Kidney tubule cell (primary cell): Measurements from ENCODE around the gene AIG1.
"Not testable (repeated sequence)": the region's sequence is repeated elsewhere in the genome, so short reads cannot be mapped to it uniquely, and the experiment has no call there.

Source experiments
- DNase-seq: peaks from one replicate; pipeline ENCODE4 v3.0.0-alpha.2; 2018; ENCODE audit warnings: low spot score

Gene AIG1

DNA sequence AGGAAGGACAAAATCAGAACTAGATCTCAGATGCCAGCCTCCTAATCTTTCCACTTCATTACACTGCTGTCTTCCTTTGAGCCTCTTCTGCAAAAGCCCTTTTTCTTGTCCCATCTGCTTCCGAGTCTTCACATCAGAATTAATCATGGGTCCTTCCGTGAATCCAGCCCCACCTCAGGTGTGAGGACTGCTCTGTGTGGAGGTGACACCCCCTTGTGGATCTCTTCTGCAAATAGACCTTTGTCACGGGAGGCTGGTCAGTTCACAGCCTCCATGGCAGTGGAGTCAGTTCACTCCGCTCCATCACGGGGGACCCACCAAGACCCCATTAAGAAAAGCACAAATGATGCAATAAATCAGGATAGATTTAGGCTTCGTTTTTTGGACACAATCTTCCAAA is 218.7 kb downstream of the AIG1 start:
- peak; percentile 38 for DNase-seq

DNA sequence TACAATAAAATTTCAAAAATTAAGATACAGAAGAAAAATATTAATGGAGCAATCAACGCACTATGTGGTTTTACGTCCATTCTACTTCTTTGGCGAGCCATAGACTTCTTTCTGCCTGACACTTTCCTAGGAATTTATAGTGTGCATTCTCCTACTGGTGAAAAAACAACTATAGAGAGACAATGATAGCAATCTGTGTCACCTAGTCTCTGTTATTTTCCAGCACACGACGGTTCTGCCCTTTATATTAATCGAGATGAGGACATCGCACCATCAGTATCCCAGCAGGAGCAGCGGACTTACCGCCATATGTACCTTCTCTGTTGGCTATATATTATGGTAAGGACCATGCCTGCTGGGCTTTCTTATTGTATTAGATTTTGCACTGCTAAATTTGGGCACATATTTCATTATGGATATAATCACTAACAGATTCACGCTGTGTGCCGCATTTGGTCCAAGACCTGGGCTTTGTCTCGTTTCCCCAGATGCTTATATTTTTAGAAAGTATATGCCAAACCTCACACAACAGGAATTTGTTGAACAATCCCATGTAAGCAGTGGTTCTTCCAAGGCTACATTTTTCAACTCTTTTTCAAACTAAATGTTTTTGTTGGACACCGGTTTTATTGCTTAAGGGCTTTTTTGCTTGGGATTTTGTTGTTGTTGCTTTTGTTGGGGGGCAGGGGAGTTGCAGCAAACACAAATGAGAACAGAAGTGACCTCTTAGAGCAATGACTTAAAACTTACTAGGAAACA is 223.4 kb downstream of the AIG1 start:
- DNase-seq: no peak

DNA sequence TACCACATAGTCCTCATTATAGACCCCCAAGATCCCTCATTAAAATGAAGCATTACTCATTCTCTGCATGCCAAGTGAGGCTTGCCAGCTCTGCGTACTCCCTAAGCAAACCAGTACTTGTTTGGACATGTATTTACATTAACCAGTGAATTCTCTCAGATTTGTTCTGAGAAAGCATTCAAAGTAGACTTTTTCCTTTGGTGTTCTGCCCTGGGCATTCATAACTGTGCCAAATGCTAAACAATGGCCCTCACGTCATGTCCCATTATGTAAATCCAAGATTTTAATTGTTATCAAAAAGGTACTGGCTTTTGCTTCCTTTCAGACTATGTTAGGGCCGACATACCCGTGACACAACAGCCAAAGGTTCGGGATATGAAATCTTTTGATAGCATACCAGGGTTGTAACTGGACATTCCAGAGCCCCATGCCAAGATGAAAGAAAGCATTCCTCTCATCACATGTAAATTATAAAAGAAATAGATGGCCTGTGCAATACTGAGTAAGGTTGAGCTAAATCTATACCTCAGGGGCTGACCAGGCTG is 225.6 kb downstream of the AIG1 start:
- no peak for DNase-seq

DNA sequence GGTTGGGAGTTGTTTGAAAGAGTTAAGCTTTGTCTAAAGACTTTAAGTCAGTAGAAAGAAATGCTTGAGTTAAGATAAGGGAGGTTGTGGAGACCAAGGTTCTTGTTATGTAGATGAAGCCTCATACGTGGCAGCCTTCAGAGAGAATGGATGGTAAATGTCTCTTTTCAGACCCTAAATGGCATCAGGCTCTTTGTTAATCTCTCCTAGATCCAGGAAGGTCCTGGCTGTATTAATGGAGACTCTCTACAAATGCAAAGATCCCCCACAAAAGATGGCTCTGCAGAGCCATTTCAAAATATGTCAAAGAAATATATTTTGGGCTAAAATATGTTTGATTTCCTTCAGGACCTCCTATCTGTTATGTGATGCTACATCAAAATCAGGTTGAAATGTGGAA is 228.2 kb downstream of the AIG1 start:
- no peak for DNase-seq

DNA sequence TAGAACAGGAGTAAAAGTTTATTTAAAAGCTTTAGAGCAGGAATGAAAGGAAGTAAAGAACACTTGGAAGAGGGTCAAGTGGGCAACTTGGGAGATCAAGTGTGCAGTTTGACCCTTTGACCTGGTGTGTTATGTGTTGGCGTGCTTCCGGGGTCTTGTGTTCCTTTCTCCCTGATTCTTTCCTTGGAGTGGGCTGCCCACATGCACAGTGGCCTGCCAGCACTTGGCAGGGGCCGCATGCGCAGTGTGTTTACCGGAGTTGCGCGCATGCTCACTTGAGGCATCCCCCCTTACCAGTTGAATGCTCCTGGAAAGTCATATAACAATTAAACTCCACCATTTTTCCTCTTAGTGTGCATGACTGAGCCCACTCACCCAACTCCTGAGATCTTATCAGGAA is 229.5 kb downstream of the AIG1 start:
- no peak for DNase-seq

DNA sequence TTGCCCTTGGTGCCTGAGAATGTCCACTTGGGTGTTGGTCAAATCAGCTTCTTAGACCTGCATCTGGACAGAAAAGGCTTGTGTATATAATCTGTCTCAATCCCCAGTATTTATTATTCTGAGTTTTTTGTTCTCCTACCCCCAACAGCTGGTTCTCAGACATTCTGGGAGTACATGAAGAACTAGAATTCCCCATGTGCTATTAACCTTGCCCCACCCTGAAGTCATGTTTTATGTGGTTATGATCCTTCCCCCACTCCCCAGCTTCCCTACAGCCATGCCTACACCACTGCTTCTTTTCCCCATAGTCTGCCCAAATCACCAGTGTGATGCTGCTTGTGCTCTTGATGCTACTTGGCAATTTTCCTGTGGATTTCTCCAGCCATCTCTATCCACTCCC is 232.8 kb downstream of the AIG1 start:
- DNase-seq: no peak

DNA sequence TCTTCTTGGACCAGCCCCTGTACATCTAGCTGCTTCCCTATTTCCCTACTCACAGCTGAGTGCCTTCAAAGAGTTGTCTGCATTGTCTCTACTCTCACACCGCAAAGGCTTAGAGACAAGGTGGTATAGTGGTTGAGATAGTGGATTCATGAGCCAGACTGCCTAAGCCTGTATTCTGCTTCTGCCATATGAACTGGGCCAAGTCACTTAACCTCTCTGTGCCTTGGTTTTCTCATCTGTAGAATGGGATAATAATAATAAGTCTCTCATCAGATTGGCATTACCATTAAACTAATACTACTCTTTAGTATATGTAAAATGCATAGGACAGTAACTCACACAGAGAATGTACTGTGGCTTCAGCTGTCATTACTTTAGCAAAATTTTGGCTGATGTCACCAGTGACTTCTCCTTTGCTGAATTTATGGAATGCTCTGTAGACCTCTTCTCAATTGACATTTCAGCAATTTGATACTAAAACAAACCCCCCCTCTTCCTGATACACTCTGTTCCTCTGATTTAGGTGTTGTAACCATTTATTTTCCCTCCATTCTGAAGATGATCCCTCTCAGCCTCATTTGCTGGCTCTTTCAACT is 233.7 kb downstream of the AIG1 start:
- no peak for DNase-seq

DNA sequence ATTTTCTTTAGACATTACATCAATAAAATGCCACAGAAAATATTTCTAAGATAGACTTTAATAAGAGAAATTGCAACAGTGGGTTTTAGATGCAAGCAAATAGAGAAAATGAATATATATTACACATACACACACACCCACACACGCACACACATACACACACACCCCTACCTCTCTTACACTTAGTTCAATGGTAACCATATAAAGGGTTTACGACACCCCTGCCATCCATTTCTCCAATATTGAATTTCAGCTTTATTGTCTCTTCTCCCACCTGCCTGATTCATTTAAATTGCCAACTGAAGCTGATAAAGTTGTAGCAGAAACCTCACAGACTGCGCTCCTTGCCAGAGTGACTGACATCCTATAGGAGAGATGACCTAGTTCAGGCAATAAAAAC is 235.2 kb downstream of the AIG1 start:
- no peak for DNase-seq

DNA sequence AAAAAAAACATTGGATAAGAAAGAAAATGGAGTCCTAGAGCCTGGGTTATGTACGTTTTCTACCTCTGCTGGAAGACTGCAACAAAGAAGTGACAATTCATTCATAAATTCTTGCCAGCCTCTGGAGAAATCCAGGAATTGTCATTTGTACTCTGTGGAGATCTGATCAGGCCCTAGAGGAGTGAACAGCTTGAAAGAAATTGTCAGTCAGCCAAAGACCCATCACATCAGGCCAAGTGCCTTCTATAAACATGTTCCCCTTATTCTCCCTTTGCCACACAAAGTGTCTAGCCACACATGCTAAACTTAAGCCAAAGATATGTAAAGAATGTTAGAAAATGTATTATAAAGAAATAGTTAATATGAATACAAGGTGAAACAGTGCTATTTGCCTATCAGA is 237.4 kb downstream of the AIG1 start:
- no peak for DNase-seq

DNA sequence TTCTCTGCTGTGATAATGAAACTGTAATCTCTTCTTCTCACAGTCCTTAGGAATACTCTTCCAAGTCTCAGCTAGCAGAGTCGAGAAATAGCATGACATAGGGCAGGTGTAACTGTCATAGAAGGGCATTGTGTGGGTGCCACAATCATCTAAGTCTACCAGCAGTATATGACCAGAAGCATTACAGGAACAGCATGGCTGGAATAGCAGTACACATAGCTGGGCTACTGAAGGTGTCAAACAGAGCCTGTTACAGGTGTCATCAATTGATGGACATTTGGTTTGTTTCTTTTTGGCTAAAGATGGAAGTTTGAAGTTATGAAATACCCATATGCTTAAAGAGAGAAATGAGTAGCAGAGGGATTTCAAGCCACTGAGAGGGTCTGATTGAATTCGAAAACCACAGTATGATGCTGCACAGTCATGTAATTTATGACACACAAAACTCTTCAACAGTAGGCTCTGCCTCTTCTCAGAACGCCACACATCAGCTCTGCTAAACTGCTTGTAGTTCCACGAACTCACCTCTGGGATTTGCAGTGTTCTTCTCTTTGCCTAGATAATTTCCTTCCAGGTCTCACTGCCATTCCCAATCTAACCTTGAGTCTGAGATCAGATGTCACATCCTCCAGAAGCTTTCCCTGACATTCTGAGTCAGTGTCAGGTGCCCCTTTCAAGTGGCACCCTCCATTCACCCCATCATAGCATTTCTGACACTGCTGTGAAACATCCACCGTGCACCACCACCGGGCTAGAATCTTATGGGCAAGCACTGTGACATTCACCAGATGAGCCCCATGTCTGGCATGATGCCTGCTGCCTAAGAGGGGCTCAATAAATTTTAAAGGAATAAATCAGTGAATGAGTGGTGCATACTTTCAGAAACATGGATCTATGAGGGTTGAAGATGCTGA is 238.8 kb downstream of the AIG1 start:
- DNase-seq: no peak

DNA sequence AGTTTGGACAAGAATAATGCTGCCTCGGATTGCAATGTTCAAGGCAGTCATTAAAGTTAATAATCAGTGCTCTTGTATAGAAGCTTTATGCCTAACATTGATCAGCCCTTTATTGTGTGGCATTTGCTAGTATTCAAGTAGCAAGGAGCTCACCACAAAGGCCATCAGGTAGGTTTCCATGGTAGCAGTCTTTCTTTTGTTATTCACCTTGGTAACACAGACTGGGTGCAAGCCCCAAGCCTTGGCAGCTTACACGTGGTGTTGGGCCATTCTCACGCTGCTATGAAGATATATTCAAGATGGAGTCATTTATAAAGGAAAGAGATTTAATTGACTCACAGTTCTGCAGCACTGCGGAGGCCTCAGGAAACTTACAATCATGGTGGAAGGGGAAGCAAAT is 240.5 kb downstream of the AIG1 start:
- no peak for DNase-seq

DNA sequence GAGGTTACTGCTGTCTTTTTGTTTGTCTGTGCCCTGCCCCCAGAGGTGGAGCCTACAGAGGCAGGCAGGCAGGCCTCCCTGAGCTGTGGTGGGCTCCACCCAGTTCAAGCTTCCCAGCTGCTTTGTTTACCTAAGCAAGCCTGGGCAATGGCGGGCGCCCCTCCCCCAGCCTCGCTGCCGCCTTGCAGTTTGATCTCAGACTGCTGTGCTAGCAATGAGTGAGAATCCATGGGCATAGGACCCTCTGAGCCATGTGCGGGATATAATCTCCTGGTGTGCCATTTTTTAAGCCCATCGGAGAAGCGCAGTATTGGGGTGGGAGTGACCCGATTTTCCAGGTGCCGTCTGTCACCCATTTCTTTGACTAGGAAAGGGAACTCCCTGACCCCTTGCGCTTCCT is 247.1 kb downstream of the AIG1 start:
- DNase-seq: not testable (repeated sequence)

DNA sequence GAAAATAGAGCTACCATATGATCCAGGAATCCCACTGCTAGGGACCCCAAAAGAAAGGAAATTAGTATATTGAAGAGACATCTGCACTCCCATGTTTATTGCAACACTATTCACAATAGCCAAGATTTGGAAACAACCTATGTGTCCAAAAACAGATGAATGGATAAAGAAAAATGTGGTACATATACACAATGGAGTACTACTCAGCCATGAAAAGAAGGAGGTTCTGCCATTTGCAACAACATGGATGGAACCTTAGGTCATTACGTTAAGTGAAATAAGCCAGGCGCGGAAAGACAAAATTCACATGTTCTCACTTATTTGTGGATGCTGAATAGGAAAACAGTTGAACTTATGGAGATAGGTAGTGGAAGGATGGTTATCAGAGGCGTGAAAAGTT is 252.5 kb downstream of the AIG1 start:
- no peak for DNase-seq

DNA sequence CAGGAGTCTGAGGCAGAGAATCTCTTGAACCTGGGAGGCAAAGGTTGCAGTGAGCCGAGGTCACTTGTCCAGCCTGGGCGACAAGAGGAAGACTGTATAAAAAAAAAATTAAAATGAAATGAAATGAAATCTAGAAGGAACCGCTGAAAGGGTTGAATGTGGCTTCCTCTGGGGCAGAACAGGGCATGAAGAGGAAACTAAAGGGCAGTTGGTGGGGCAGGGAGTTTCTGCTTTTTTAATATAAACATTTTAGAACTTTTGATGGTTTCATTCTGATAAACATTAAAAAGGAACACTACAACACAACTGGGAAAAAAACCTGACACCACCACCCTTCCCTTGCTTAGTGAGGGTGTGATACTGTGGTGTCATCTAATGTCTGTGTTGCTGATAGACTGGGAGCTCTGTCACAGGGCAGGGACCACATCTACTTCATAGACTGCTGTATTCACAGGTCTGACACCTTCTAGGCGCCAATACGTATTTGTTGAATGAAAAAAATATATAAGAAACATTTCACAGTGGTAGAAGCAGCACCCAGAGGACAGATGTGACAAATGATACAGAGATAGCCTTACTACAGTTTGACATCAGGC is 260.9 kb downstream of the AIG1 start:
- no peak for DNase-seq

DNA sequence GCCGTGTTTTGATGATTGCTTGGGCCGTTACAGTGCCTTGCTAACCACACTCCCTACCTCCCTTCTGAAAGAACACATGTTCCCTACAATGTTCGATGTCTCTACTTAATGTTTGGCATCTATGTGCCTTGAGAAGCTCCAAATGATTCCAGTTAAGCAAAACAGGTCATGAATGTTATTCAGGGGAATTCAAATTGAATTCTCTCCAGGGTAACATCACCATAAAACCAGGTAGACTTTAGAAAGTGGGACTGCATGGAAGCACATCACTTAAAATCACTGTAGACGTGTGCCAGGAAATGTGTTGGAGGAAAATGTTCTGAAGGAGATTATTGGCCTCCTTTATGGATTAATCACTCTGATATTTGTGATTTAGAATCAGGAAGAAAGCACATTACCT is 261.7 kb downstream of the AIG1 start:
- DNase-seq: no peak

DNA sequence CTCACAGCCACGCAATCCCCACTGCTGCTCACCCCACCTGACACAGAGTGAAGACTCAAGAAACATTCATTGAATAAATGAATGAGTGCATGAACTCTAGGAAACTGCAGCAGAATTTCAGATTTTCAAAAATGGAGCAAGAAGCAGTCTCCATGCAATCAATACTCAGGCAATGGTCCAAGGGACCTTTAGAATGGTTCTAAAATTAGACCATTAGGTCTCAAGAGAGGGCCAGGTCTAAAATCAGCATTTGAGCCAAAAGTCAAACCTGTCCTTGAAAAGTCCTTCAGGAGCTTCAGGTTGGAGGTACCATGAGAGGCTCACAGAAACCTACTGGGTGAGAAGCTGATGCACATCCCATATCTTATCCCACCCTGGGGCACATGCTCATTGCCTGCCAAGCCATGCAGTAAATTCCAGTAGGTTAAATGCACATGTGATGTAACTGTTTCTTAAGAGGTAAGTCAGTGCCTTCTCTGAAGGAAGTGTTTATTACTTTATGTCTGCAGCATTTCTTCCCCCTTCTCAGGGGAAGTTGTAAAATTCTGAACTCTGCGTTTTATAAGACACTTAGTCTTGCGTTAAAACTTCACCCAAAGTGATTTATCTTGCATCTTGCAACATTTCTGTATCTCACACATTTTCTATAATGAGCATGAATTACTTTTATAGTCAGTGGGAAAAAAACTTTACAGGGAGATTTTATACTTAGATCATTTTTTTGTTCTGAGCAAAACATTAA is 263.2 kb downstream of the AIG1 start:
- DNase-seq: peak; percentile 13

DNA sequence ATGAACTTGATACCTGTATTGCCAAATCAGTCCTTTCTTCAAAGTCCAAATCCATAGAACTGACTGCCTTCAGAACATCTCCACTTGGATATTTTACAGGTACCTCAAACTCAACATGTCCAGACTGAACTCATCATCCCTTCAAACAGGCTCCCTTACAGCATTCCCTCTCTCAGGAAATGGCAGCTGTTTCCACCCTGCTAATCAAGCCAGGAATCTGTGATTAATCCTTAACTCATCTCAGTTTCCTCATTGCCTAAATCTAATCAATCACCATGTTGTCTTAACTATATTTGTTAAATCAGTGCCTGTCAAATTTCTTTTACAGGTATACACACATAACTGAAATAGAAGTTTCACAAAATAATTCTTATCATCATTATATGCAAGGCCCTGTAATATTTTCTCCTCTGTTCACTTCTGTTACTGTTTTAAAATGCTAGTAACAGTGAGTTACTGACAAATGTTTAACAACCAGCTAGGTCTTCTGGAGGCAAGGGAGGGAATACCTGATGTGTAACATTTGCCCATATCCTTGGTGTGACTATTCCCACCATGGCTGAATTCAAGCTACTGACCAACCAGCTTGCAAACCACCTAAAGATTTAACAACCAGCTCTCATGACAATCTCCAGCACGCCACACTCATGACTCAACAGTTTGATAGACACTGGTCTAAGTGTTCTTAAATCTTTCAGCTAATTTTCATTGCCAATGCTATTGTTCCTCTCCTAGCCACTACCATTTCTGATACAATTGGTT is 264.9 kb downstream of the AIG1 start:
- peak; percentile 88 for DNase-seq

DNA sequence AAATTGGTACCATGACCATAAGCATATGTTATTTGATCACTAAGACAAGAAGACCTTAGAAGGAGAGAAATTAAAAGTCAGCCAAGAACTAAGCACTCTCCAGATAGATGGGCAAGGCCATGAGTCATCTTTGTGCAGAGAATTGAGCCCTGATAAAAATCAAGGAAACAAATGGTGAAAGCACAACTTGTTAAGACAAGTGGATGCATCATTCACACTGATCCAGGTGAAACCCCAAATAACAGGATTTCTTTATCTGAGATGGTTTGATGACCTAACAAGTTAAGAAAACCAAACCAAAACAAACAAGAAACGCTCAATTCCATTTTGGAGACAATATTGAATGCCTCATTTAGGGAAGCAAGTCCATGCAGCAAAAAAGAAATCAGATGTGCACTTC is 268.2 kb downstream of the AIG1 start:
- DNase-seq: peak; percentile 46

DNA sequence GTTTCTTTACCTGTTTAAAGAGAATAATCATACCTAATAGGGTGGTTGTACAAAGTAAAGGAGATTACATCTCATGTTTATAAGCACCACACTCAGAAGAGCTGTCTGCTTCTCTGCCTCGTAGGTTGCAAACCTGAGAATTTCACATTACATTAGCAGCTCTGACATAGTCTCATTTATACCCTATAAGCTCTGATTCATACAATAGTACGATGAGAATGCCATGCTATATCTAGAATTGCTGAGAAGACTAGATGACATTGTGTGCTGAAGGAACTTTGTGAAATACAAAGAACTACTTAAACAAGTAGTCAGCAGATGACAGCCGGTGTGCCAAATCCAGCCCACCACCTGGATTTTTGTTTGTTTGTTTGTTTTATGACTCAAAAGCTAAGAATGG is 268.6 kb downstream of the AIG1 start:
- no peak for DNase-seq

DNA sequence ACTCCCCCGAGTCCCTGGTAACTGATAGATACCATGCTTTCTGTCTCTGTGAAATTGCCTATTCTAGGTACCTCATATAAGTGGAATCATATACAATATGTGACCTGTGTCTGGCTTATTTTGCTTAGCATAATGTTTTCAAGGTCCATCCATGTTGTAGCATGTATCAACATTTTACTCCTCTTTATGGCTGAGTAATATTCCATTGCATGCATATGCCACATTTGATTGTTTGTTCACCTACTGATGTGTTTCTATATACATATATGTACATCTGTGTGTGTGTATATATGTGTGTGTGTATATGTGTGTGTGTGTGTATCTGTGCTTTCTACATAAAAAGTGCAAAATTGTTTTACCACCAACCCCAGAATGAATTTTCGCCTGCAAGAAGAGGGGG is 270.7 kb downstream of the AIG1 start:
- no peak for DNase-seq
